Stimulated activated CD8-positive, alpha-beta memory T cell treated with anti-CD3 and anti-CD28 coated beads, Interleukin-4, amount 100 ng/mL, for 1 hour (primary cell): ENCODE results near the gene SPTA1.

ENCODE experiments used
- DNase-seq, 2 donors: peaks; one replicate each; pipeline ENCODE4 v3.0.0-alpha.2; 2020; ENCODE audit warnings: low read depth in 2 of 2, low spot score in 1 of 2

The SPTA1 gene

GRCh38 chr1:158687037-158687436 is 522 bp upstream of the SPTA1 start:
- DNase-seq, result no peak

GRCh38 chr1:158685085-158685484 is 1.4 kb downstream of the SPTA1 start:
- DNase-seq, result no peak

- no peak for DNase-seq
Observed at GRCh38 chr1:158681606-158682005, 4.9 kb downstream of the SPTA1 start.

- DNase-seq, result no peak
Observed at GRCh38 chr1:158679289-158679688, 7.2 kb downstream of the SPTA1 start.

- no peak for DNase-seq
Observed at GRCh38 chr1:158675563-158676323, 10.8 kb downstream of the SPTA1 start.

- DNase-seq, result no peak
Observed at GRCh38 chr1:158674302-158674701, 12.2 kb downstream of the SPTA1 start.

- DNase-seq, result no peak
Observed at GRCh38 chr1:158666037-158666436, 20.5 kb downstream of the SPTA1 start.

GRCh38 chr1:158654571-158654970 is 31.9 kb downstream of the SPTA1 start:
- DNase-seq, result no peak

- DNase-seq, result no peak
Observed at GRCh38 chr1:158654086-158654485, 32.4 kb downstream of the SPTA1 start.

GRCh38 chr1:158652721-158653334 is 33.7 kb downstream of the SPTA1 start:
- DNase-seq, result no peak

GRCh38 chr1:158649052-158649451 is 37.5 kb downstream of the SPTA1 start:
- DNase-seq, result no peak

- no peak for DNase-seq
Observed at GRCh38 chr1:158646465-158646864, 40.0 kb downstream of the SPTA1 start.

GRCh38 chr1:158644449-158644848 is 42.1 kb downstream of the SPTA1 start:
- DNase-seq, result no peak

- no peak for DNase-seq
Observed at GRCh38 chr1:158638904-158639303, 47.6 kb downstream of the SPTA1 start.

- DNase-seq, result no peak
Observed at GRCh38 chr1:158638146-158638545, 48.4 kb downstream of the SPTA1 start.

- no peak for DNase-seq
Observed at GRCh38 chr1:158613764-158614163, 72.8 kb downstream of the SPTA1 start.

- DNase-seq, result no peak
Observed at GRCh38 chr1:158611916-158612315, 74.6 kb downstream of the SPTA1 start.

- no peak for DNase-seq
Observed at GRCh38 chr1:158607296-158607695, 79.2 kb downstream of the SPTA1 start.

GRCh38 chr1:158604968-158605367 is 81.5 kb downstream of the SPTA1 start, which contains the start of gene OR10Z1:
TSS of gene OR10Z1 (plus strand) at chr1:158605268. CDS start at chr1:158606439, 1,171 bp downstream.
- DNase-seq, result no peak

- DNase-seq, result no peak
Observed at GRCh38 chr1:158600735-158601134, 85.8 kb downstream of the SPTA1 start.

- DNase-seq, result no peak
Observed at GRCh38 chr1:158586942-158587341, 99.6 kb downstream of the SPTA1 start.

- no peak for DNase-seq
Observed at GRCh38 chr1:158583962-158584361, 102.6 kb downstream of the SPTA1 start.

- DNase-seq, result no peak
Observed at GRCh38 chr1:158579733-158580132, 106.8 kb downstream of the SPTA1 start, which contains the start of gene OR10X1. TSS of gene OR10X1 (minus strand) at chr1:158579899. CDS start at chr1:158579899, 0 bp downstream.
